Parathyroid adenoma (tissue), 2 donors: Measurements from ENCODE around the gene STX8.

Source experiments
- H2AFZ ChIP-seq: fragments of 300-600 bp; sonication (generic); one replicate; pipeline ENCODE4 v1.7.0; 2017; ENCODE audit warnings: antibody characterized with exemption, mild to moderate bottlenecking
- H3K27ac ChIP-seq: fragments of 300-600 bp; sonication (generic); one replicate; pipeline ENCODE4 v1.7.0; 2017
- H3K27me3 ChIP-seq: fragments of 300-600 bp; sonication (generic); one replicate; pipeline ENCODE4 v1.7.0; 2017; ENCODE audit warnings: low read length; ENCODE audit not compliant: control insufficient read depth, insufficient read depth
- H3K36me3 ChIP-seq: fragments of 300-600 bp; sonication (generic); one replicate; pipeline ENCODE4 v1.7.0; 2017; ENCODE audit warnings: low read length; ENCODE audit not compliant: control insufficient read depth, insufficient read depth
- H3K4me1 ChIP-seq: fragments of 300-600 bp; sonication (generic); one replicate; pipeline ENCODE4 v1.7.0; 2017; ENCODE audit warnings: control low read depth
- H3K4me2 ChIP-seq: fragments of 300-600 bp; sonication (generic); one replicate; pipeline ENCODE4 v1.7.0; 2017; ENCODE audit warnings: low read length
- H3K4me3 ChIP-seq: fragments of 300-600 bp; sonication (generic); one replicate; pipeline ENCODE4 v1.7.0; 2017; ENCODE audit warnings: low read depth, low read length
- H3K79me2 ChIP-seq: fragments of 300-600 bp; sonication (generic); one replicate; pipeline ENCODE4 v1.7.0; 2017; ENCODE audit warnings: control low read depth
- H3K9ac ChIP-seq: fragments of 300-600 bp; sonication (generic); one replicate; pipeline ENCODE4 v1.7.0; 2017; ENCODE audit warnings: mild to moderate bottlenecking
- H3K9me3 ChIP-seq: fragments of 300-600 bp; sonication (generic); one replicate; pipeline ENCODE4 v1.7.0; 2017; ENCODE audit warnings: low read length; ENCODE audit not compliant: control insufficient read depth
- TF ChIP-seq, protein P1 (sequence below): fragments of 300-600 bp; sonication (generic); IDR thresholded peaks from one replicate; pipeline ENCODE4 v1.7.0; 2017; ENCODE audit warnings: antibody characterized with exemption, mild to moderate bottlenecking
- donor health status: primary hyperparathyroidism.

The STX8 gene

GRCh38 chr17:9498490-9498889 lies 77.1 kb downstream of the STX8 start:
- TF ChIP-seq, protein P1, sequence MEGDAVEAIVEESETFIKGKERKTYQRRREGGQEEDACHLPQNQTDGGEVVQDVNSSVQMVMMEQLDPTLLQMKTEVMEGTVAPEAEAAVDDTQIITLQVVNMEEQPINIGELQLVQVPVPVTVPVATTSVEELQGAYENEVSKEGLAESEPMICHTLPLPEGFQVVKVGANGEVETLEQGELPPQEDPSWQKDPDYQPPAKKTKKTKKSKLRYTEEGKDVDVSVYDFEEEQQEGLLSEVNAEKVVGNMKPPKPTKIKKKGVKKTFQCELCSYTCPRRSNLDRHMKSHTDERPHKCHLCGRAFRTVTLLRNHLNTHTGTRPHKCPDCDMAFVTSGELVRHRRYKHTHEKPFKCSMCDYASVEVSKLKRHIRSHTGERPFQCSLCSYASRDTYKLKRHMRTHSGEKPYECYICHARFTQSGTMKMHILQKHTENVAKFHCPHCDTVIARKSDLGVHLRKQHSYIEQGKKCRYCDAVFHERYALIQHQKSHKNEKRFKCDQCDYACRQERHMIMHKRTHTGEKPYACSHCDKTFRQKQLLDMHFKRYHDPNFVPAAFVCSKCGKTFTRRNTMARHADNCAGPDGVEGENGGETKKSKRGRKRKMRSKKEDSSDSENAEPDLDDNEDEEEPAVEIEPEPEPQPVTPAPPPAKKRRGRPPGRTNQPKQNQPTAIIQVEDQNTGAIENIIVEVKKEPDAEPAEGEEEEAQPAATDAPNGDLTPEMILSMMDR, result no peak
- H3K79me2 ChIP-seq, result no peaks in the 10 kb centered on the region
- H3K4me2 ChIP-seq, result no peak overlapping the region
- H3K27ac ChIP-seq, result no peak overlapping the region
- H3K36me3 ChIP-seq, result no peaks in the 10 kb centered on the region
- no peaks in the 10 kb centered on the region for H3K4me1 ChIP-seq
- H3K27me3 ChIP-seq, result no peaks in the 10 kb centered on the region
- no peaks in the 10 kb centered on the region for H3K9me3 ChIP-seq
- no peak overlapping the region for H3K4me3 ChIP-seq
- H3K9ac ChIP-seq, result no peak overlapping the region
- H2AFZ ChIP-seq, result no peak overlapping the region

GRCh38 chr17:9488556-9488955 lies 87.1 kb downstream of the STX8 start:
- Histone ChIP-seq H3K9me3 (no peaks in the 10 kb centered on the region), H3K4me2 (no peak overlapping the region), H3K4me3 (no peak overlapping the region), H3K27ac (no peak overlapping the region), H3K9ac (no peak overlapping the region), H2AFZ (no peak overlapping the region), H3K27me3 (no peaks in the 10 kb centered on the region), H3K79me2 (peaks cover 2% of the 10 kb centered on the region), H3K4me1 (no peaks in the 10 kb centered on the region), H3K36me3 (no peaks in the 10 kb centered on the region)
- TF ChIP-seq, protein P1, result no peak

DNA sequence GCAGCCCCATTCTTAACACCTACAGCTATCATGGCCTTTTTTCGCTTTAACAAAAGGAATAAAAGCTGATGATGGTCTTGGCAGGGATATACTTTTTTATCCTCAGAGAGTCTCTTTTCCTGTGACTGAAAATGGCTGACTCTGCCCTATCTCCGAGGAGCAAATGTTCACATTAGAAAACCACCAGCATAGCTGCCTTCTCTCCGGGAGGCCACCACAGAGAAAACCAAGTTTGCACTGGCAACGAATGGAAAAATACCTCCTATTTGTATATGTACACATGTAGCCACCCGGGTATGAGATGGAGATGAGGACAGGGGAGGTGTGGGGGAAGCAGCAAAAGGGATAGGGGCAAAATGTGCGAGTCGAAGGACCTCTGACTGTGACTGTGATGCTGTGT lies 88.2 kb downstream of the STX8 start:
- no peak overlapping the region for H3K4me3 ChIP-seq
- TF ChIP-seq, protein P1, result no peak
- H3K9ac ChIP-seq, result no peak overlapping the region
- no peak overlapping the region for H3K27ac ChIP-seq
- no peaks in the 10 kb centered on the region for H3K4me1 ChIP-seq
- peaks cover 2% of the 10 kb centered on the region for H3K79me2 ChIP-seq
- no peaks in the 10 kb centered on the region for H3K36me3 ChIP-seq
- H3K9me3 ChIP-seq, result no peaks in the 10 kb centered on the region
- H3K4me2 ChIP-seq, result no peak overlapping the region
- H2AFZ ChIP-seq, result no peak overlapping the region
- H3K27me3 ChIP-seq, result no peaks in the 10 kb centered on the region

- no peaks in the 10 kb centered on the region for H3K4me1 ChIP-seq
- TF ChIP-seq, protein P1, result no peak
- H3K36me3 ChIP-seq, result no peaks in the 10 kb centered on the region
- no peak overlapping the region for H3K4me3 ChIP-seq
- no peak overlapping the region for H3K4me2 ChIP-seq
- no peak overlapping the region for H3K9ac ChIP-seq
- H3K79me2 ChIP-seq, result peaks cover 2% of the 10 kb centered on the region
- H3K27me3 ChIP-seq, result no peaks in the 10 kb centered on the region
- no peaks in the 10 kb centered on the region for H3K9me3 ChIP-seq
- no peak overlapping the region for H2AFZ ChIP-seq
- H3K27ac ChIP-seq, result no peak overlapping the region
These were observed 90.8 kb downstream of the STX8 start for GRCh38 chr17:9484789-9485188.

- Histone ChIP-seq H3K27me3 (no peaks in the 10 kb centered on the region), H3K9me3 (no peaks in the 10 kb centered on the region), H3K79me2 (no peaks in the 10 kb centered on the region), H3K36me3 (no peaks in the 10 kb centered on the region), H2AFZ (no peak overlapping the region), H3K4me2 (no peak overlapping the region), H3K9ac (no peak overlapping the region), H3K4me3 (no peak overlapping the region), H3K27ac (no peak overlapping the region), H3K4me1 (no peaks in the 10 kb centered on the region)
- TF ChIP-seq, protein P1, result no peak
These were observed 95.7 kb downstream of the STX8 start for GRCh38 chr17:9479964-9480363.
